ENCODE results near the gene SPTLC1. TPM values are rescaled to one million over a fixed set of nuclear protein-coding genes. Genes with fewer than 3 reads are reported as not detected.
"Not testable (repeated sequence)": the region's sequence is repeated elsewhere in the genome, so short reads cannot be mapped to it uniquely, and the experiment has no call there.

The SPTLC1 gene, protein sequence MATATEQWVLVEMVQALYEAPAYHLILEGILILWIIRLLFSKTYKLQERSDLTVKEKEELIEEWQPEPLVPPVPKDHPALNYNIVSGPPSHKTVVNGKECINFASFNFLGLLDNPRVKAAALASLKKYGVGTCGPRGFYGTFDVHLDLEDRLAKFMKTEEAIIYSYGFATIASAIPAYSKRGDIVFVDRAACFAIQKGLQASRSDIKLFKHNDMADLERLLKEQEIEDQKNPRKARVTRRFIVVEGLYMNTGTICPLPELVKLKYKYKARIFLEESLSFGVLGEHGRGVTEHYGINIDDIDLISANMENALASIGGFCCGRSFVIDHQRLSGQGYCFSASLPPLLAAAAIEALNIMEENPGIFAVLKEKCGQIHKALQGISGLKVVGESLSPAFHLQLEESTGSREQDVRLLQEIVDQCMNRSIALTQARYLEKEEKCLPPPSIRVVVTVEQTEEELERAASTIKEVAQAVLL
- polyA plus RNA-seq (ENCODE audit: low read depth in 6 of 6), result 10 to 100 TPM; 32.8 to 53.5 (median 44.2) TPM

DNA sequence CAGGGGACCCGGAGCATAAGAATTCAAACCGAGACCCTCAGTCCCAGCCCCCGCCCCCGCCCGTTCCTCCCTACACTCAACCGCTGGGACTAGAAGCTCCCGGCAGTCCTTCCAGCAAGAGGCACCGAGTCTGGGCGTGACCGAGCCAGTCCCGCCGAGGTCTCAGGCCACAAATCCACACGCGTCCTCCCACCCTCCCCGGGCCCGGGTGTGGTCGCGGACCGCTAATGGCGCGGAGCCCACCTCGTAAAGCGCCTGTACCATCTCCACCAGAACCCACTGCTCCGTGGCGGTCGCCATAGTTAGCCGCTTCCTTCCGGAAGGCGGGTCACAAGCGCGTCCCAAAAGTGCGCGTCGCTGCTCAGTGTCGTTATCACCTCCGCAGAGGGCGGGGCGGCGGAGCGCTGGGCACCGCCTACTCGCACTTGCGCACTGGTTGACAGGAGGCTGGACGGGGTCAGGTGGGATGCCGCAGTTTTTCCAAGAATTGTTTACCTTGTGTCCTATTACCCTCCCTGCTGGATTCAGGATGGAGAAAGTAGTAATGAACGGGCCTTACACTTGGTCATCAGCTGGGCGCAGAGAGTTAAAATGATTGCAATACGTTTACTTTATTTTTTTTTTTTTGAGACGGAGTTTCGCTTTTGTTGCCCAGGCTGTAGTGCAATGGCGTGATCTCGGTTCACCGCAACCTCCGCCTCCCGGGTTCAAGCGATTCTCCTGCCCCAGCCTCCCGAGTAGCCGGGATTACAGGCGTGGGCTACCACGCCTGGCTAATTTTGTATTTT is at the start of gene SPTLC1:
Gene SPTLC1, minus strand, starts transcription at position 343 of the 788 bp plus-strand sequence. Its CDS starts 43 bp downstream, at position 300.
- H3K9me3 Mint-ChIP-seq, result peaks cover 0 to 5% (median 3%) of the 10 kb centered on the region in 7 donors
- H3K36me3 Mint-ChIP-seq, result peaks cover 16 to 23% of the 10 kb centered on the region in 2 donors
- H3K27ac Mint-ChIP-seq, result peak within 1 kb of the TSS; percentile 99 to 100 (median 100)
- ATAC-seq (ENCODE audit: low read depth in 2 of 2) (peak; percentile 95 to 97), DNase-seq (peak; percentile 93)
- peaks cover 0 to 4% (median 0%) of the 10 kb centered on the region in 3 donors for H3K27me3 Mint-ChIP-seq
- peaks cover 31 to 38% (median 33%) of the 10 kb centered on the region in 3 donors for H3K4me1 Mint-ChIP-seq
- H3K4me3 Mint-ChIP-seq, result peak within 1 kb of the TSS; percentile 94 to 99 (median 99)

DNA sequence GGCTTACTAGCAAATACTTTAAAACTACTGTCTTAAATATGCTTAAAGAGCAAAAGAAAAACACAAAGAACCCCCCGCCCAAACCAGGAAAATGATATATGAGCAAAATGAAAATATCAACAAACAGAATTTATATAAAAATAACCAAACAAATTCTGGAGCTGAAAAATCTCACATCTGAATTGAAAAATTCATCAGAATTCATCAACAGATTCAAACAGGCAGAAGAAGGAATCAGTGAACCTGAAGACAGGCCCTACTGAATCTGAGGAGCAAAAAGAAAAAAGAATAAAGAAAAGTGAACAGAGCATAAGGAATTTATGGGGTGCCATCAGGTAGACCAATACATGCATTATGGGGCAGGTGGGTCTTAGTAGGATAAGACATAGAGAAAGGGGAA is 49.8 kb upstream of the SPTLC1 start:
- DNase-seq (no peak), ATAC-seq (ENCODE audit: low read depth in 2 of 2) (no peak)
- peaks cover 9 to 33% (median 16%) of the 10 kb centered on the region in 3 donors for H3K27me3 Mint-ChIP-seq
- H3K27ac Mint-ChIP-seq, result no peak overlapping the region
- H3K9me3 Mint-ChIP-seq, result peaks cover 9 to 25% (median 18%) of the 10 kb centered on the region in 7 donors
- H3K36me3 Mint-ChIP-seq, result peaks cover 13 to 20% of the 10 kb centered on the region in 2 donors
- no peaks in the 10 kb centered on the region for H3K4me1 Mint-ChIP-seq
- H3K4me3 Mint-ChIP-seq, result no peak overlapping the region

DNA sequence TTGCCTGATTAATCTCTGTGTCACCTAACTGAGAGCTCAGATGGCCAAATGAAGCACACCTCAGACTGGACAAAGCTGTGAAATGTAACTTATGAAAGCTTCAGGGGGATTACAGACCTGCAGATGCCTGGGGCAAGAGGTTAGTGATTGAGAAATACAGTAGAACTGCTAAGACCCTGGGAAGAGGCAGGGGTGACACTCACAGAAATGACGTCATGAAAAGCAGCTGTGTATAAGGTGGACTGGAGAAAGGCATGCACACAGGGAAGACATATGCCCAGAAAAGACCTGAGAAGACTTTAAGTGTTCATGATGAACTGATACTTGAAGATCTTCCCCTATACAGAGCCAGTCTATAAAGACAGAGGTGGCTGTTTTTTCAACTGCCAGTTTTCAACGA is 49.3 kb upstream of the SPTLC1 start:
- ATAC-seq (ENCODE audit: low read depth in 2 of 2), result no peak
- DNase-seq, result no peak
- H3K27ac Mint-ChIP-seq, result no peak overlapping the region
- H3K36me3 Mint-ChIP-seq, result peaks cover 13 to 20% of the 10 kb centered on the region in 2 donors
- H3K4me1 Mint-ChIP-seq, result no peaks in the 10 kb centered on the region
- peaks cover 9 to 25% (median 18%) of the 10 kb centered on the region in 7 donors for H3K9me3 Mint-ChIP-seq
- H3K27me3 Mint-ChIP-seq, result peaks cover 11 to 36% (median 16%) of the 10 kb centered on the region in 3 donors
- peak overlapping the region in 1 of 8 donors; percentile 23 for H3K4me3 Mint-ChIP-seq

DNA sequence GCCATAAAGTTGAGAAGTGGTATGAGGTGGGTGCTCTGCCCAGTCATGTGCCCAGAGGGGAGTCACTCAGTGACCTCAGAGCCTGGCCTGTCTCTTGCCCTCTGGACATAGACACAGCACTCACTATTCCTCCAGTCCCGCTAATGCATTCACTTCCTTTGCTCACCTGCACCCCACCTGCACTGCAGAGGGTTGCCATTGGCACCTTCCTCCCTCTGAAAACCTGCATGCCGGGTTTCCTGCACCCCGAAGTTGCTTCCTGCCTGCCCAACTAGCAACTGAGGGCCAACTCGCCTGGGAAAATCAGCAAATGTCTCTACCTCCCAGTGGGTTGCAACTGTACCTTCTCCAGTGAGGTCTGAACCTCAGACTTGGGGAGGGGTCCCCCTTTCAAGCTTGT is 48.1 kb upstream of the SPTLC1 start:
- Mint-ChIP-seq H3K4me1 (no peaks in the 10 kb centered on the region), H3K27me3 (peaks cover 16 to 49% (median 29%) of the 10 kb centered on the region in 3 donors), H3K9me3 (peaks cover 9 to 25% (median 18%) of the 10 kb centered on the region in 7 donors), H3K27ac (peak overlapping the region in 1 of 6 donors; percentile 82), H3K4me3 (no peak overlapping the region), H3K36me3 (peaks cover 13 to 20% of the 10 kb centered on the region in 2 donors)
- DNase-seq, result no peak
- no peak for ATAC-seq (ENCODE audit: low read depth in 2 of 2)

DNA sequence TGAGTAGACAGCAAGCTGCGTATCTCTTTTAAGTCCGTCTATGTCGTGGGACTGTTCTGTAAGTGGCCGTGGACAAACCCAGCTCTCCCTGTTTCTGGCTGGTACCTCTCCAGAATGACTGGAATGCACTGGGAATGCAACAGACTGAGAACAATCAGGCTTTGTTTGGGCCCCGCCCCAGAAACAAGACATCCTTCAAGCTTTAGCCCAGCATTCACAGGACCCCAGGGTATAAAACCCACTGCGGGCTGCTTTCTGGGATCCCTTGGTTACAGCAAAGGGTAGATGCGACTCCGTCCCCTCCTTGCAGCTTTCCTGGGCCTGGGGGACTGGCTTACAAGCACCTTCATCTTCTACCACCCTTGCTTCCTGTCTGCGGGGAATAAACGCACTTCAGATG is 45.6 kb upstream of the SPTLC1 start:
- no peak overlapping the region for H3K27ac Mint-ChIP-seq
- peaks cover 16 to 57% (median 33%) of the 10 kb centered on the region in 3 donors for H3K27me3 Mint-ChIP-seq
- H3K36me3 Mint-ChIP-seq, result peaks cover 13 to 20% of the 10 kb centered on the region in 2 donors
- peaks cover 9 to 22% (median 17%) of the 10 kb centered on the region in 7 donors for H3K9me3 Mint-ChIP-seq
- no peak for ATAC-seq (ENCODE audit: low read depth in 2 of 2)
- no peak for DNase-seq
- H3K4me3 Mint-ChIP-seq, result no peak overlapping the region
- no peaks in the 10 kb centered on the region for H3K4me1 Mint-ChIP-seq

DNA sequence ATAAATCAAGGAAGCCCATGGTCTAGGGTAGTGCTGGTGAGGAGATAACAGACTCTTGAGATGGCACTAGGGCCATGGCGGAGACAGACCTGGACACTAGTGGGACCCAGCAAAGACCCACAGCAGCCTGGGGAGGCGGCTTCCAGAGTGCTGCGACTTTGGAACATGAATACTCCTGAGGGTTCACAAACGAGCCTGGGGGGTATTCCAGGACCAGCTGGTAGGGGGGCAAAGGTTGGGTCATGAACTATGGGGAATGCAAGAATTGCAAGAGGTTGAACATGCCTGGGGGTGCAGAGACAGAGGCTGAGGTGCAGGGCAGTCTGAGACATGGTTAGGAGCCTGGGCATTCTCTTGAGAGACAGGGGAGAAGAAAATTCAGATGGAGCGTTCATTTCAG is 43.8 kb upstream of the SPTLC1 start:
- Mint-ChIP-seq H3K27me3 (peaks cover 16 to 41% (median 33%) of the 10 kb centered on the region in 3 donors), H3K4me1 (no peaks in the 10 kb centered on the region), H3K9me3 (peaks cover 0 to 5% (median 2%) of the 10 kb centered on the region in 7 donors), H3K4me3 (no peak overlapping the region), H3K27ac (no peak overlapping the region), H3K36me3 (peaks cover 1 to 3% of the 10 kb centered on the region in 2 donors)
- DNase-seq (no peak), ATAC-seq (ENCODE audit: low read depth in 2 of 2) (no peak)

DNA sequence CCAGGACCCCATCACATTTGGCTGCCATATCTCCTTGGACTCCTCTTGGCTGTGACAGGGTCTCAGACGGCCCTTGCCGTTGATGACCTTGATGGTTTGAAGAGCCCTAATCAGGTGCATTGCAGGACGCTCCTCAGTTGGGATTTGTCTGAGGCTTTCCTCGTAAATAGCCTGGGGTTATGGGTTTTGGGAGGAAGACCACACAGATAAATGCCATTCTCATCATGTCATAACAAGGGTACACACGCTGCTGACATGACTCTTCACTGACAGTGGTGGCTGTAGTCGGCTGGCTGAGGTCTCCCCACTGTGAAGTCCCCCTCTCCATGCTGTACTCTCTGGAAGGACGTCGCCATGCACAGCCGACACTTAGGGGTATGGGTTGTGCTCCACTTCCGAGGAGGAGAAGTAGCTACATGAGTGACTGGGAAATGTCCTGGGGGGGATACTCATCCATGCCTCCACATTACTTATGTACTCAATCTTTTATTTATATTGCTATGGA is 42.9 kb upstream of the SPTLC1 start:
- no peaks in the 10 kb centered on the region for H3K4me1 Mint-ChIP-seq
- DNase-seq (no peak), ATAC-seq (ENCODE audit: low read depth in 2 of 2) (no peak)
- H3K36me3 Mint-ChIP-seq, result no peaks in the 10 kb centered on the region
- H3K9me3 Mint-ChIP-seq, result peaks cover 0 to under 1% (median 0%) of the 10 kb centered on the region in 7 donors
- no peak overlapping the region for H3K27ac Mint-ChIP-seq
- peaks cover 16 to 39% (median 27%) of the 10 kb centered on the region in 3 donors for H3K27me3 Mint-ChIP-seq
- no peak overlapping the region for H3K4me3 Mint-ChIP-seq

DNA sequence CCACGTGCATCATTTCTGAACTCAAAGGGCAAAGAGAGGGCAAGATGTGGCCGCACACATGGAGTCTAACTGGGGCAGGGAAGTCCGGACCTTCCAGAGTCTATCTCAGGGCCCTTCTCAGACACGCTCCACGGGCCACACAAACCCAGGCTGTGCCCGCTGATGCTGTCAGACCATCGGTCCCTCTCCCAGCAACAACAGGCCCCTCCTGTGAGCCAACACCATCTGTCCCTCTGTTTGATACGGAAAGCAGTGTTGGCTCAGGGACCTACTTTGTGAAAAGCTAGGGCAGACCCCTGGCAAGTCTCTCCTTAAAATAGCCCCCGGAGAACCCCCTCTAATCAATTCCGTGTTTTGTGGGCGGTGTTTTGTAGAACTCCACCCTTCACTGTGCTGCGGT is 40.5 kb upstream of the SPTLC1 start:
- not testable (repeated sequence) for DNase-seq; H3K4me3 Mint-ChIP-seq; H3K9me3 Mint-ChIP-seq; H3K4me1 Mint-ChIP-seq; H3K36me3 Mint-ChIP-seq; ATAC-seq (ENCODE audit: low read depth in 2 of 2)
- Mint-ChIP-seq H3K27me3 (peaks cover 10 to 38% (median 17%) of the 10 kb centered on the region in 3 donors), H3K27ac (peak overlapping the region in 1 of 6 donors; percentile 19)

DNA sequence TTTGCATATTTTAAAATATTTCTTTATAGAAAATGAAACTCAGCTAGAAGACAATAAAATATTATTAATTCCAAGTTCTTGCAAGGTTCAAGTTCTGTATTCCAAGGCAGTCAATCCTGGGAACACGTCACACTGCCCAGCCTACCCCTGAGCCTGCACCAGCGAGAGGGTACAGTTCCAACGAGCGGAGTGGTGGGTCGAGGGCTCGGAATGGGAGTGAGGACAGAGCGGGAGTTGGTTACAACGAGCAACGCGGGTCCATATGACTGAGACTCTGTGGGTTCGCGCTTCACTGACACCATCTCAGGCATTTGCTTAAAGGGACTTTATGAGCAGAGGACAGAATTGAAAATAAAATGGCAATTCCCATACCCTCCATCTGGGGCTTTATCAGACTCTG is 40.0 kb upstream of the SPTLC1 start:
- no peaks in the 10 kb centered on the region for H3K36me3 Mint-ChIP-seq
- no peaks in the 10 kb centered on the region for H3K9me3 Mint-ChIP-seq
- ATAC-seq (ENCODE audit: low read depth in 2 of 2) (no peak), DNase-seq (no peak)
- no peak overlapping the region for H3K27ac Mint-ChIP-seq
- peaks cover 7 to 34% (median 19%) of the 10 kb centered on the region in 3 donors for H3K27me3 Mint-ChIP-seq
- H3K4me1 Mint-ChIP-seq, result no peaks in the 10 kb centered on the region
- H3K4me3 Mint-ChIP-seq, result no peak overlapping the region

DNA sequence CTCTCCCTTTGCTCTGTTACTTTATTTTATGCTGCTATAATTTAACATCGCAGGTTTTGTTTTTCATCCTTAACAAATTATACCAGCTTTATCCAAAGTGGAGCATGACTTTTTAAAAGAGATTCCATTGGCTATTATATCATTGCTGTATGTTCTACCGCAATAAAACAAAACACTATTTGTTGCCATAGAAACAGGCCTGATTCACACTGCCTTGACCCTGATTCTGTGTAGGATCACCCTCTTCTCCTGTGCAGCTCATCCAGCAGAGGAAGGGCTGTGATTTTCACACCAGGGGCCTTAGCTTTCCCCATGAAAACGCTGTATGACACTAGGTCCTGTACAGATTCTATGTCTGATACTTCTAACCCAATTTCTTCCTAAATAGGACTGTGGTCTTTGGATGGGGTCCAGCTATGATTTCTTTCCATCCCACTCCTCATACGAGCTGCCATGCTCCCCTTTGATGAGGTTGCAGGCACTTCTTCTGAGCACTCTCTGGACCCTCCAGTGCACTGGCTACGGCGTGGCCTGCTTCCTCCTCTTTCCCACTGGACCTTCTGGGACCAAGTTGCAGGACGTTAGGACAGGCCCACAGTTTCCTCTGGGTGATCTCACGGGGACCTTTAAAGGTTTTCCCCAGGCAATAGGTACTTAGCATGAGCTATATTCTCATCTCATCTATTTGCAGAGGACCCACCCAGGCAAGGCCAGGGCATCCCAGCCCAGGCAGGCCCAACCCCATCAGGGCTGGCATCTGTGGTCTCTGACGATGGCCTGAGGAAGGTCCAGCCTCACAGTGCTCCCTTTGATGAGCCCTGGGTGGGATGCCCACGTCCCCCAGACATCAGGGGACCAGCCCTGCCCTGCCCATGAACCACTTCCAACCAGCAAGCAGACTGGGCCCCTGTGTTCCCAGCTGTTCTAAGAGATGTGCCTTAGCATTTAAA is 38.5 kb upstream of the SPTLC1 start:
- ATAC-seq (ENCODE audit: low read depth in 2 of 2); H3K36me3 Mint-ChIP-seq; DNase-seq; H3K4me1 Mint-ChIP-seq; H3K4me3 Mint-ChIP-seq; H3K9me3 Mint-ChIP-seq: not testable (repeated sequence)
- H3K27ac Mint-ChIP-seq, result peak overlapping the region in 1 of 6 donors; percentile 25
- peaks cover 1 to 29% (median 17%) of the 10 kb centered on the region in 3 donors for H3K27me3 Mint-ChIP-seq

DNA sequence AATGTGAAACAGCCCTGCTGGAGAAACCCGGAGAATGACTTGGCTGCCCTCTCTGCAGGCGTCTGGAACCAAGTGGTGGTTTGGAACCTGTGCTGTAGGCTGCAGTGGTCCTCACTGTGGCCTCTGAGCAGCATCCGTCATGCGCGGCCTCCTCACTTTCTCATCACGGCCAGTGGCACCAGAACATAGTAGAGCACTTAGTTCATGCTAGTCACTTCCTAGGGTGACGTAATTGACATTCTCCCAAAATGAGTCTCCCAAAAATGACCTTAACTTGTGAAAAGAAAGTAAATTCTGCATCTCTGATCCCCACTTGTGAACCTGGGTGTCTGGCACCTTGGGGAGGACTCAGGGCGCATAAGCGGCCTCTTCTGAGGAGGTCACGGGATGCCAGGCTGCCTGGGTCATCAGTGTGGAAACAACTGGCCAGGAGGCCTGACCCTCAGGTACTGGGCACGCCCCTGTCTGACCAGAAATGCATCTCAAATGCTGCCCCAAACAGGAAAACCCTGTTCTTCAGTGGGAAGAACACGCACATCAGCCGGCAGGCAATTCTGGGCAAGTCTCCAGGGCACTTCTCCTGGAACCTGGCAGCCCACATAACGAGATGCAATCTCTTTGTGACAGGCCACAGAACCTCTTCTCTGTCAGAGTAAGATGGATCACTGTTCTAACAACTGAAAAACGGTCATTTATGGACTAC is 36.6 kb upstream of the SPTLC1 start:
- H3K36me3 Mint-ChIP-seq, result no peaks in the 10 kb centered on the region

More for the DNA sequence above, 36.6 kb upstream of the SPTLC1 start:
- DNase-seq (no peak), ATAC-seq (ENCODE audit: low read depth in 2 of 2) (no peak)
- Mint-ChIP-seq H3K4me1 (peaks cover 4 to 6% (median 4%) of the 10 kb centered on the region in 3 donors), H3K27me3 (peaks cover 8 to 32% (median 16%) of the 10 kb centered on the region in 3 donors), H3K9me3 (no peaks in the 10 kb centered on the region), H3K4me3 (no peak overlapping the region), H3K27ac (no peak overlapping the region)

Measured in naive B cell (primary cell).